GM12878 (cell line): ENCODE measurements around the gene CRYBB1. TPM values are rescaled to one million over a fixed set of nuclear protein-coding genes. Genes with fewer than 3 reads are reported as not detected.

Experiments used
- ATAC-seq: fragments of 200-7000 bp; cut with Tn5 transposase; 3 replicates; pipeline ENCODE4 v1.9.1; 2020; ENCODE audit warnings: mild to moderate bottlenecking, moderate library complexity
- BruUV-seq: library from RNA; stranded (reverse); fragments of 400-500 nt; replicated peaks from 2 replicates; lab custom pipeline; 2021; lab: Mats Ljungman, UMichigan
- CTCF ChIA-PET: fragments of 300-600 bp; sonication (Branson Sonifier 250); formaldehyde crosslinking; extraction: SDS; loops from one replicate; lab custom pipeline; 2021; ENCODE audit warnings: inconsistent platforms; lab: Yijun Ruan, JAX
- POLR2A ChIA-PET: fragments of 350-600 bp; formaldehyde crosslinking; extraction: SDS; loops from one replicate; lab custom pipeline; 2021; ENCODE audit warnings: inconsistent platforms; lab: Charles Lee
- RAD21 ChIA-PET: fragments of 300-600 bp; sonication (Branson Sonifier 250); formaldehyde crosslinking; loops from one replicate; lab custom pipeline; 2023; ENCODE audit warnings: antibody characterized with exemption; ENCODE audit not compliant: unreplicated experiment; lab: Charles Lee
- SMC1A ChIA-PET: fragments of 300-600 bp; sonication (Branson Sonifier 250); formaldehyde crosslinking; loops from one replicate; lab custom pipeline; 2023; ENCODE audit not compliant: unreplicated experiment, uncharacterized antibody; lab: Charles Lee
- DNase-seq: peaks from one replicate; pipeline ENCODE4 v3.0.0-alpha.2; 2011; ENCODE audit warnings: low read depth, low spot score
- FAIRE-seq: peaks from 3 replicates; lab custom pipeline; 2011; peaks lifted over from hg19 to GRCh38; lab: Jason Lieb, UNC
- H2AFZ ChIP-seq: 2 replicates; pipeline ENCODE4 v1.6.0; 2011; ENCODE audit warnings: low read depth, low read length, control low read depth; ENCODE audit not compliant: control insufficient read depth
- H3K27ac ChIP-seq: 2 replicates; pipeline ENCODE4 v1.5.1; 2011; ENCODE audit warnings: control low read depth; ENCODE audit not compliant: control insufficient read depth, insufficient read depth
- H3K27me3 ChIP-seq, 2 experiments: replicated peaks in 1 of 2; 2 replicates each; pipeline versions ENCODE4 v1.6.0 to v1.6.1; 2011; ENCODE audit warnings: low read length in 1 of 2; ENCODE audit not compliant: control insufficient read depth in 2 of 2, insufficient read depth in 2 of 2
- H3K36me3 ChIP-seq, 2 experiments: 2 replicates each; pipeline ENCODE4 v1.5.1; 2011; ENCODE audit warnings: low read length in 1 of 2; ENCODE audit not compliant: control insufficient read depth in 2 of 2, insufficient read depth in 2 of 2
- H3K4me1 ChIP-seq: 2 replicates; pipeline ENCODE4 v1.6.1; 2011; ENCODE audit warnings: mild to moderate bottlenecking, low read length, moderate library complexity, mixed read lengths; ENCODE audit not compliant: control insufficient read depth, insufficient read depth
- H3K4me2 ChIP-seq: 2 replicates; pipeline ENCODE4 v1.6.0; 2011; ENCODE audit warnings: control low read depth; ENCODE audit not compliant: control insufficient read depth, insufficient read depth
- H3K4me3 ChIP-seq: fragments of 200-600 bp; sonication (generic); 2 replicates; pipeline ENCODE4 v1.5.1; 2016
- H3K79me2 ChIP-seq: 2 replicates; pipeline ENCODE4 v1.6.0; 2011; ENCODE audit warnings: low read length; ENCODE audit not compliant: control insufficient read depth, insufficient read depth
- H3K9ac ChIP-seq: 2 replicates; pipeline ENCODE4 v1.8.0; 2011; ENCODE audit warnings: low read length, control low read depth, mixed read lengths; ENCODE audit not compliant: control insufficient read depth, insufficient read depth
- H3K9me3 ChIP-seq: replicated peaks from 3 replicates; pipeline ENCODE4 v1.5.1; 2011; ENCODE audit warnings: mild to moderate bottlenecking, low read length; ENCODE audit not compliant: control insufficient read depth, insufficient read depth
- H4K20me1 ChIP-seq: 2 replicates; pipeline ENCODE4 v1.6.0; 2011; ENCODE audit not compliant: control insufficient read depth, insufficient read depth
- BRCA1 ChIP-seq: IDR thresholded peaks from 2 replicates; pipeline ENCODE4 v1.6.1; 2011; ENCODE audit warnings: low read depth, low read length, improper control_type of control experiment
- CBX3 ChIP-seq: fragments of 200-600 bp; sonication (generic); IDR thresholded peaks from 2 replicates; pipeline ENCODE4 v1.6.1; 2016; ENCODE audit warnings: low read depth, borderline replicate concordance
- CBX5 ChIP-seq: sonication (generic); IDR thresholded peaks from 2 replicates; pipeline ENCODE4 v1.6.1; 2016; ENCODE audit warnings: low read depth, moderate library complexity, mild to moderate bottlenecking, inconsistent platforms
- FOXM1 ChIP-seq: IDR thresholded peaks from 2 replicates; pipeline ENCODE4 v1.6.1; 2012; ENCODE audit warnings: low read depth, mild to moderate bottlenecking, inconsistent platforms, low read length, moderate library complexity
- MTA2 ChIP-seq: fragments of 450-650 bp; IDR thresholded peaks from 2 replicates; pipeline ENCODE4 v1.6.1; 2016; ENCODE audit warnings: low read depth, mild to moderate bottlenecking, moderate library complexity
- MYC ChIP-seq: IDR thresholded peaks from 2 replicates; pipeline ENCODE4 v1.6.1; 2011; ENCODE audit warnings: mild to moderate bottlenecking, low read length, moderate library complexity, inconsistent platforms; ENCODE audit not compliant: insufficient read depth, insufficient replicate concordance, insufficient read length, severe bottlenecking
- NFYB ChIP-seq: IDR thresholded peaks from 2 replicates; pipeline ENCODE4 v1.6.1; 2011; ENCODE audit warnings: low read depth, mild to moderate bottlenecking, low read length, improper control_type of control experiment, moderate library complexity; ENCODE audit not compliant: insufficient read depth
- POLR2AphosphoS2 ChIP-seq: IDR thresholded peaks from 2 replicates; pipeline ENCODE4 v1.6.1; 2011; ENCODE audit warnings: low read depth, mild to moderate bottlenecking, low read length, improper control_type of control experiment, moderate library complexity
- SP1 ChIP-seq: IDR thresholded peaks from one replicate; pipeline ENCODE4 v1.6.1; 2011; ENCODE audit warnings: low read depth, low read length
- SREBF1 ChIP-seq: IDR thresholded peaks from 2 replicates; pipeline ENCODE4 v1.6.1; 2012; ENCODE audit warnings: mild to moderate bottlenecking, low read length
- STAT3 ChIP-seq: IDR thresholded peaks from 2 replicates; pipeline ENCODE4 v1.6.1; 2011; ENCODE audit warnings: low read depth, low read length, improper control_type of control experiment
- ZNF207 ChIP-seq: fragments of 450-650 bp; IDR thresholded peaks from 2 replicates; pipeline ENCODE4 v1.6.1; 2014; ENCODE audit warnings: antibody characterized with exemption, mild to moderate bottlenecking, borderline replicate concordance
- ZZZ3 ChIP-seq: IDR thresholded peaks from 2 replicates; pipeline ENCODE4 v1.6.1; 2011; ENCODE audit warnings: low read depth; ENCODE audit not compliant: control insufficient read depth, insufficient read length
- WGBS: methylation state at CpG from one replicate; pipeline ENCODE4 v1.1.6; 2016; ENCODE audit warnings: low lambda C conversion rate; ENCODE audit not compliant: insufficient replicate concordance, insufficient coverage; ENCODE audit errors: missing lambda C conversion rate; 5-methylcytosine and 5-hydroxymethylcytosine counted together
- in situ Hi-C: fragments of 300-500 bp; cut with MboI; formaldehyde crosslinking; loops from 9 replicates; pipeline ENCODE4 v1.14.3; 2018; ENCODE audit warnings: mixed read lengths
- intact Hi-C: fragments of 100-400 bp; cut with micrococcal nuclease; formaldehyde crosslinking; loops from one replicate; pipeline ENCODE4 v1.14.2; 2022; ENCODE audit not compliant: unreplicated experiment
- polyA plus RNA-seq, 11 experiments: library from polyadenylated mRNA; depleted of rRNA in 4 of 11; unstranded in 6 of 11; stranded (reverse) in 5 of 11; fragments of >200 nt; fragmentation: Nextera tagmentation in 4 of 11; fragmentation: Illumina TruSeq in 1 of 11; extraction: Ambion mirVana in 4 of 11; extraction: Trizol in 1 of 11; gene quantifications; 1 replicate in 1 of 11; 2 replicates in 10 of 11; pipeline versions ENCODE4 v1.2.1 to v1.2.3, GENCODE V29; 2011 to 2016; ENCODE audit warnings: inconsistent platforms in 2 of 11, missing spikeins in 2 of 11, low read depth in 1 of 11
- total RNA-seq, 4 experiments: library from RNA; depleted of rRNA in 3 of 4; stranded (reverse); fragments of >200 nt in 3 of 4; fragmentation: Illumina TruSeq in 1 of 4; extraction: Trizol in 1 of 4; gene quantifications; 2 replicates each; pipeline versions ENCODE4 v1.2.1 to v1.2.3, GENCODE V29; 2013 to 2021
- TF ChIP-seq, protein P1 (sequence below): IDR thresholded peaks from 2 replicates; pipeline ENCODE4 v1.6.1; 2012; ENCODE audit warnings: low read depth, low read length, improper control_type of control experiment
- TF ChIP-seq, protein P2 (sequence below): fragments of 150-350 bp; IDR thresholded peaks from 2 replicates; pipeline ENCODE4 v1.6.1; 2014; ENCODE audit warnings: mild to moderate bottlenecking, low read depth, low read length
- TF ChIP-seq, protein P3 (sequence below): IDR thresholded peaks from 2 replicates; pipeline ENCODE4 v1.6.1; 2011; ENCODE audit warnings: mild to moderate bottlenecking, low read depth, low read length, moderate library complexity; ENCODE audit not compliant: insufficient replicate concordance

CRYBB1 gene
- total and polyA plus RNA-seq, 10 of the 15 experiments (the other 5 are each of a cell fraction or from before 2014, with no cell fraction given), result 0.09 to 0.64 (median 0.23) TPM; not detected in 5

DNA sequence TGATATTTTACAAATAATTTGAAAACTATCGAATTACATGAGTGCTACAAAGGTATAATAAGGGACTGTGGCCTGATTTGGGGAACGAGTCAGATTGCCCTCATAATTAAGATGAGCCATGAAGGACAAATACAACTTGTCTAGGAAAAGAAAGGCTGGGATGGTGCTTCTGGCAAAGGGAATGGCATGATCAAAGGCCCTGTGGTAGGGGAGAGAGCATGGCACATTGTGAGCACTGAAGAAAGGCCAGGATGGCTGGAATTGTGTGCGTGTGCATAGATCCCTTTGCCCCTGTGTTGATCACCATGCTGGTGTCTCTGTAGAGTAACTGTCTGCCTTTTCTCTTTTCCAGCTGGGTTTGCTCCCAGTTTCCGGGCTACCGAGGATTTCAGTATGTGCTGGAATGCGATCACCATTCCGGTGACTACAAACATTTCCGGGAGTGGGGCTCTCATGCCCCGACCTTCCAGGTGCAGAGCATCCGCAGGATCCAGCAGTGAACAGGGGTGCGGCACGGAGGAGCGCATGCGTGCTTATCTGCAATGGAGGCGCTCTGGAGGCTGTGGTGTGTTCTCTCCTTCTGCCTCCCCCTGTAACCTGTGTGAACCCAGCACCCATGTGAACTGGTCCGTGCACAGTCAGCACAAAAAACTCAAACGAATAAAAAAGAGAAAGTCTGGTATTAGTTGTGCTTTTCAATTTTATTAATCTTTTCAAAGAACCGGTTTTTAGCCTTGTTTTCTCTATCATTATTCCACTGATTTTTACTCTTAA, 12.3 kb upstream of the CRYBB1 start (continued):
- TF ChIP-seq, protein P1, sequence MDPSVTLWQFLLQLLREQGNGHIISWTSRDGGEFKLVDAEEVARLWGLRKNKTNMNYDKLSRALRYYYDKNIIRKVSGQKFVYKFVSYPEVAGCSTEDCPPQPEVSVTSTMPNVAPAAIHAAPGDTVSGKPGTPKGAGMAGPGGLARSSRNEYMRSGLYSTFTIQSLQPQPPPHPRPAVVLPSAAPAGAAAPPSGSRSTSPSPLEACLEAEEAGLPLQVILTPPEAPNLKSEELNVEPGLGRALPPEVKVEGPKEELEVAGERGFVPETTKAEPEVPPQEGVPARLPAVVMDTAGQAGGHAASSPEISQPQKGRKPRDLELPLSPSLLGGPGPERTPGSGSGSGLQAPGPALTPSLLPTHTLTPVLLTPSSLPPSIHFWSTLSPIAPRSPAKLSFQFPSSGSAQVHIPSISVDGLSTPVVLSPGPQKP, result no peak
- TF ChIP-seq MTA2, result no peak

DNA sequence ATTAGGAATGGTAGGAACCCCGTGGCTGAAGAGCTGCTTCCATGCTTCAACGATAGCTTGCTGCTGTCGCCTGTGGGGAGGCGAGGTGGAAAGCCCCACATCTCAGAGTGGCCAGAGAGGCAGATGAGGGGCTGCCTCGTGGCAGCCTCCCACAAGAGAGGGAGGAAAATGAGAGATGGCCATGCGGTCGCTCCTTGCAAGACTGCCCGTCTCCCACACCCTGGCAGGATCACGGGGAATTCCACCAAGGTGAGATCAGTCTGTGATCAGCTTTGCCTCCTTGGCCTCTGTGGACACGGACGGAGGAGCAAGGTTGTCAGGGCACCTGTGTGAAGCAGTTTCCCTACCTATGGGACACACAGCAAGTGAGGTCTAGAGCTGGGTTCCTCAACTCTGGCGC, 7.0 kb upstream of the CRYBB1 start:
- ChIA-PET CTCF (interaction anchor here (0.8 to 1.8 kb wide), 5 partner anchors 9 to 121 kb away, joined by 3 to 7 read pairs (median 3); no protein-coding TSS in a partner anchor), RAD21 (no interaction called here), SMC1A (interaction anchor here (1.2 to 1.4 kb wide), 3 partner anchors 10 to 41 kb away, joined by 3 to 4 read pairs (median 4); no protein-coding TSS in a partner anchor), POLR2A (no interaction called here)
- no peak for DNase-seq
- H3K4me1 ChIP-seq, result no peaks in the 10 kb centered on the region
- no peak overlapping the region for H3K4me3 ChIP-seq
- H3K27ac ChIP-seq, result no peak overlapping the region
- whole genome bisulfite sequencing, result 40% methylated on average over 12 of the region's 12 CpGs
- in situ Hi-C loops (no loop called here), intact Hi-C loops (no loop called here)
- no peaks in the 10 kb centered on the region for H4K20me1 ChIP-seq
- no peak for ATAC-seq
- no peak for FAIRE-seq
- no peaks in the 10 kb centered on the region for H3K36me3 ChIP-seq
- no peak overlapping the region for H3K4me2 ChIP-seq
- no peak overlapping the region for H2AFZ ChIP-seq
- H3K9me3 ChIP-seq, result peaks cover 1% of the 10 kb centered on the region; the same call in 1 of the 3 replicates
- no peaks in the 10 kb centered on the region for H3K27me3 ChIP-seq
- H3K79me2 ChIP-seq, result no peaks in the 10 kb centered on the region
- no TSS peak for BruUV-seq
- H3K9ac ChIP-seq, result no peak overlapping the region
- TF ChIP-seq, protein P2, sequence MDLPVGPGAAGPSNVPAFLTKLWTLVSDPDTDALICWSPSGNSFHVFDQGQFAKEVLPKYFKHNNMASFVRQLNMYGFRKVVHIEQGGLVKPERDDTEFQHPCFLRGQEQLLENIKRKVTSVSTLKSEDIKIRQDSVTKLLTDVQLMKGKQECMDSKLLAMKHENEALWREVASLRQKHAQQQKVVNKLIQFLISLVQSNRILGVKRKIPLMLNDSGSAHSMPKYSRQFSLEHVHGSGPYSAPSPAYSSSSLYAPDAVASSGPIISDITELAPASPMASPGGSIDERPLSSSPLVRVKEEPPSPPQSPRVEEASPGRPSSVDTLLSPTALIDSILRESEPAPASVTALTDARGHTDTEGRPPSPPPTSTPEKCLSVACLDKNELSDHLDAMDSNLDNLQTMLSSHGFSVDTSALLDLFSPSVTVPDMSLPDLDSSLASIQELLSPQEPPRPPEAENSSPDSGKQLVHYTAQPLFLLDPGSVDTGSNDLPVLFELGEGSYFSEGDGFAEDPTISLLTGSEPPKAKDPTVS, result no peak
- TF ChIP-seq FOXM1 (no peak), CBX3 (no peak), BRCA1 (no peak), SREBF1 (no peak), STAT3 (no peak), ZNF207 (no peak), MYC (no peak), CBX5 (no peak), SP1 (no peak), ZZZ3 (no peak), NFYB (no peak), POLR2AphosphoS2 (no peak)
- TF ChIP-seq, protein P3, sequence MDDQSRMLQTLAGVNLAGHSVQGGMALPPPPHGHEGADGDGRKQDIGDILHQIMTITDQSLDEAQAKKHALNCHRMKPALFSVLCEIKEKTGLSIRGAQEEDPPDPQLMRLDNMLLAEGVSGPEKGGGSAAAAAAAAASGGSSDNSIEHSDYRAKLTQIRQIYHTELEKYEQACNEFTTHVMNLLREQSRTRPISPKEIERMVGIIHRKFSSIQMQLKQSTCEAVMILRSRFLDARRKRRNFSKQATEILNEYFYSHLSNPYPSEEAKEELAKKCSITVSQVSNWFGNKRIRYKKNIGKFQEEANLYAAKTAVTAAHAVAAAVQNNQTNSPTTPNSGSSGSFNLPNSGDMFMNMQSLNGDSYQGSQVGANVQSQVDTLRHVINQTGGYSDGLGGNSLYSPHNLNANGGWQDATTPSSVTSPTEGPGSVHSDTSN, result no peak
